Endodermal cell (in vitro differentiated cells): ENCODE data around the gene DNAJC10. TPM values are rescaled to one million over a fixed set of nuclear protein-coding genes. Genes with fewer than 3 reads are reported as not detected.
"Not testable (repeated sequence)": the region's sequence is repeated elsewhere in the genome, so short reads cannot be mapped to it uniquely, and the experiment has no call there.

Experiments
- DNase-seq: peaks from one replicate; pipeline ENCODE4 v3.0.0-alpha.2; 2017
- H3K27ac ChIP-seq: 2 replicates; pipeline ENCODE4 v1.5.1; 2013; ENCODE audit warnings: mild to moderate bottlenecking, low read depth, low read length, moderate library complexity
- H3K27me3 ChIP-seq: 2 replicates; pipeline ENCODE4 v1.6.1; 2013; ENCODE audit warnings: mild to moderate bottlenecking, low read length, moderate library complexity; ENCODE audit not compliant: insufficient read depth, control insufficient read depth, poor library complexity, severe bottlenecking
- H3K36me3 ChIP-seq: 2 replicates; pipeline ENCODE4 v1.7.0; 2013; ENCODE audit warnings: mild to moderate bottlenecking, low read length, moderate library complexity; ENCODE audit not compliant: control insufficient read depth, insufficient read depth
- H3K4me1 ChIP-seq: one replicate; pipeline ENCODE4 v1.7.0; 2013; ENCODE audit warnings: low read length; ENCODE audit not compliant: control insufficient read depth, insufficient read depth
- H3K4me3 ChIP-seq: 2 replicates; pipeline ENCODE4 v1.5.1; 2013; ENCODE audit warnings: mild to moderate bottlenecking, low read length, moderate library complexity
- H3K9ac ChIP-seq: 2 replicates; pipeline ENCODE4 v1.6.1; 2013; ENCODE audit warnings: mild to moderate bottlenecking, low read length, moderate library complexity; ENCODE audit not compliant: poor library complexity, severe bottlenecking; ENCODE audit errors: extremely low read depth
- H3K9me3 ChIP-seq: 2 replicates; pipeline ENCODE4 v1.6.1; 2013; ENCODE audit warnings: mild to moderate bottlenecking, low read length, moderate library complexity; ENCODE audit not compliant: control insufficient read depth
- H3K27ac Mint-ChIP-seq: 2 replicates; pipeline ENCODE4 v1.8.0; 2020; ENCODE audit warnings: mixed read lengths
- H3K27me3 Mint-ChIP-seq: 2 replicates; pipeline ENCODE4 v1.8.0; 2021; ENCODE audit warnings: mild to moderate bottlenecking, mixed read lengths; ENCODE audit not compliant: insufficient read depth
- H3K36me3 Mint-ChIP-seq: 2 replicates; pipeline ENCODE4 v1.8.0; 2020; ENCODE audit warnings: low read depth, mixed read lengths
- H3K4me1 Mint-ChIP-seq: 2 replicates; pipeline ENCODE4 v1.8.0; 2020; ENCODE audit warnings: mixed read lengths
- H3K4me3 Mint-ChIP-seq: 2 replicates; pipeline ENCODE4 v1.8.0; 2020; ENCODE audit warnings: mild to moderate bottlenecking, moderate library complexity, mixed read lengths
- H3K9me3 Mint-ChIP-seq: 2 replicates; pipeline ENCODE4 v1.8.0; 2020; ENCODE audit warnings: mild to moderate bottlenecking, mixed read lengths
- CTCF ChIP-seq: fragments of 200-600 bp; sonication (generic); conservative IDR thresholded peaks from 2 replicates; pipeline ENCODE4 v1.5.0; 2021; ENCODE audit warnings: antibody characterized with exemption, mild to moderate bottlenecking
- WGBS, 2 experiments: methylation state at CpG; one replicate each; pipeline versions ENCODE4 v1.1.5 to v1.1.7; 2013; ENCODE audit warnings: missing lambda C conversion rate in 2 of 2, mixed read lengths in 1 of 2; ENCODE audit not compliant: insufficient coverage in 1 of 2, insufficient read length in 1 of 2; 5-methylcytosine and 5-hydroxymethylcytosine counted together
- total RNA-seq, 2 donors: library from RNA; stranded (reverse); fragmentation: NEBNext Ultra II Directional in 1 of 2; extraction: Animal tissue kit (Norgen Biotek cat#: 25700) in 1 of 2; gene quantifications; 2 replicates in 1 of 2; 3 replicates in 1 of 2; pipeline ENCODE4 v1.2.1, GENCODE V29; 2021

The DNAJC10 gene
- total RNA-seq, 2 donors from 2014 or later: 212 to 232 TPM

GRCh38 chr2:182717816-182718215 is 1.8 kb downstream of the DNAJC10 start:
- Mint-ChIP-seq H3K27me3 (no peaks in the 10 kb centered on the region), H3K36me3 (peaks cover 17% of the 10 kb centered on the region), H3K9me3 (no peaks in the 10 kb centered on the region), H3K4me1 (peaks cover 8% of the 10 kb centered on the region), H3K4me3 (no peak overlapping the region), H3K27ac (no peak overlapping the region)
- Histone ChIP-seq H3K27ac (no peak overlapping the region), H3K9ac (no peak overlapping the region), H3K9me3 (no peaks in the 10 kb centered on the region), H3K27me3 (no peaks in the 10 kb centered on the region), H3K36me3 (peaks cover 47% of the 10 kb centered on the region), H3K4me3 (peak overlapping the region; percentile 92), H3K4me1 (no peaks in the 10 kb centered on the region)
- no peak for DNase-seq
- no peak for TF ChIP-seq CTCF

- peaks cover 11% of the 10 kb centered on the region for H3K4me1 Mint-ChIP-seq
- no peaks in the 10 kb centered on the region for H3K9me3 Mint-ChIP-seq
Measured at GRCh38 chr2:182718459-182718858, 2.4 kb downstream of the DNAJC10 start.

DNA sequence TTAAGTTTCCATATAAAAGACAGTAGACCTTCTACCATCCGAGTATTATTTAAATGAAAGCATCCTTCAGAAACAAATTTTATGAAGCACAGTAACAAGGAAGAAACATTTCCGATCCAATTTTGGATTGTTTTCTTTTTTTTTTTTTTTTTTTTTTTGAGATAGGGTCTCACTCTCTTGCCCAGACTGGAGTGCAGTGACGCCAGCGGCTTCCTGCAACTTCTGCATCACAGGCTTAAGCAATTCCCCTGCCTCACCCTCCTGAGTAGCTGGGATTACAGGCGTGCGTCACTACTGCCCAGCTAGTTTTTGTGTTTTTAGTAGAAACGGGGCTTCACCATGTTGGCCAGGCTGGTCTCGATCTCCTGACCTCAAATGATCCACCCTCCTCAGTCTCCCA is 3.1 kb downstream of the DNAJC10 start:
- 92 to 97% methylated on average over 2 to 8 of the region's 8 CpGs for WGBS, 2 experiments
- peaks cover 26% of the 10 kb centered on the region for H3K36me3 Mint-ChIP-seq
- not testable (repeated sequence) for H3K9me3 Mint-ChIP-seq, H3K27me3 Mint-ChIP-seq, H3K9ac ChIP-seq, H3K4me3 Mint-ChIP-seq, H3K27me3 ChIP-seq, H3K4me3 ChIP-seq, H3K9me3 ChIP-seq, H3K27ac Mint-ChIP-seq, H3K4me1 ChIP-seq, DNase-seq, H3K27ac ChIP-seq
- H3K36me3 ChIP-seq: peaks cover 59% of the 10 kb centered on the region
- peaks cover 12% of the 10 kb centered on the region for H3K4me1 Mint-ChIP-seq

More at GRCh38 chr2:182718459-182718858, 2.4 kb downstream of the DNAJC10 start:
- H3K27me3 Mint-ChIP-seq: no peaks in the 10 kb centered on the region
- WGBS, 2 experiments: 100% methylated on average over 1 to 4 of the region's 4 CpGs
- Histone ChIP-seq H3K4me1 (no peaks in the 10 kb centered on the region), H3K27me3 (no peaks in the 10 kb centered on the region), H3K9me3 (no peaks in the 10 kb centered on the region), H3K36me3 (peaks cover 53% of the 10 kb centered on the region), H3K9ac (no peak overlapping the region), H3K4me3 (peak overlapping the region; percentile 92), H3K27ac (no peak overlapping the region)
- TF ChIP-seq CTCF: no peak
- peaks cover 22% of the 10 kb centered on the region for H3K36me3 Mint-ChIP-seq
- no peak overlapping the region for H3K4me3 Mint-ChIP-seq
- DNase-seq: no peak
- no peak overlapping the region for H3K27ac Mint-ChIP-seq

GRCh38 chr2:182724656-182725055 is 8.6 kb downstream of the DNAJC10 start:
- H3K27me3 Mint-ChIP-seq: no peaks in the 10 kb centered on the region
- H3K9me3 Mint-ChIP-seq: no peaks in the 10 kb centered on the region
- no peak overlapping the region for H3K27ac Mint-ChIP-seq
- WGBS, 2 experiments: 94 to 100% methylated on average over 1 to 3 of the region's 3 CpGs
- TF ChIP-seq CTCF: no peak
- Histone ChIP-seq H3K4me3 (no peak overlapping the region), H3K4me1 (no peaks in the 10 kb centered on the region), H3K9ac (no peak overlapping the region), H3K27me3 (no peaks in the 10 kb centered on the region), H3K36me3 (peaks cover 86% of the 10 kb centered on the region), H3K9me3 (no peaks in the 10 kb centered on the region), H3K27ac (no peak overlapping the region)
- no peak overlapping the region for H3K4me3 Mint-ChIP-seq
- DNase-seq: no peak
- peaks cover 50% of the 10 kb centered on the region for H3K36me3 Mint-ChIP-seq
- H3K4me1 Mint-ChIP-seq: peaks cover 20% of the 10 kb centered on the region
